K562 (cell line): ENCODE results near the gene SOHLH2. TPM values are rescaled to one million over a fixed set of nuclear protein-coding genes. Genes with fewer than 3 reads are reported as not detected.

Experiments
- ATAC-seq: fragments of 200-7000 bp; cut with Tn5 transposase; 3 replicates; pipeline ENCODE4 v1.9.1; 2020; ENCODE audit warnings: moderate library complexity
- BruUV-seq: library from RNA; stranded (reverse); fragments of 400-500 nt; replicated peaks from 2 replicates; lab custom pipeline; 2021; lab: Mats Ljungman, UMichigan
- CTCF ChIA-PET: fragments of 300-600 bp; formaldehyde crosslinking; extraction: SDS; loops from one replicate; lab custom pipeline; 2021; ENCODE audit warnings: low intra/inter-chr PET ratio; lab: Yijun Ruan, JAX
- POLR2A ChIA-PET: fragments of 300-600, 350-650 bp; sonication (Branson Sonifier 250); formaldehyde crosslinking; extraction: SDS; loops from one replicate; lab custom pipeline; 2021; ENCODE audit warnings: antibody characterized with exemption, inconsistent platforms; lab: Yijun Ruan, JAX
- DNase-seq, 4 experiments: peaks; one replicate each; pipeline versions ENCODE4 v3.0.0 to v3.0.0-alpha.2; 2011 to 2018; ENCODE audit warnings: low spot score in 3 of 4, mixed read lengths in 3 of 4; ENCODE audit errors: extremely low read depth in 1 of 4
- FAIRE-seq: peaks from 2 replicates; lab custom pipeline; 2011; peaks lifted over from hg19 to GRCh38; lab: Jason Lieb, UNC
- H2AFZ ChIP-seq: 2 replicates; pipeline ENCODE4 v1.6.0; 2011; ENCODE audit warnings: low read depth, low read length, control low read depth, inconsistent platforms
- H3K27ac ChIP-seq: fragments of 200-600 bp; 3 replicates; pipeline ENCODE4 v1.8.0; 2011; ENCODE audit warnings: low read depth, mild to moderate bottlenecking, control low read depth, inconsistent platforms, low read length, moderate library complexity, mixed read lengths; ENCODE audit errors: extremely low read depth
- H3K27me3 ChIP-seq, 2 experiments: fragments of 300-600 bp in 1 of 2; 2 replicates in 1 of 2; 3 replicates in 1 of 2; pipeline versions ENCODE4 v1.6.0 to v1.8.0; 2011; ENCODE audit warnings: inconsistent platforms in 2 of 2, low read length in 2 of 2, mild to moderate bottlenecking in 1 of 2, mixed read lengths in 1 of 2, moderate library complexity in 1 of 2; ENCODE audit not compliant: control insufficient read depth in 2 of 2, insufficient read depth in 2 of 2
- H3K36me3 ChIP-seq: fragments of 300-600 bp; 3 replicates; pipeline ENCODE4 v1.8.0; 2011; ENCODE audit warnings: mild to moderate bottlenecking, low read length, inconsistent platforms; ENCODE audit not compliant: control insufficient read depth, insufficient read depth
- H3K4me1 ChIP-seq, 2 experiments: fragments of 200-600 bp in 1 of 2; replicated peaks in 1 of 2; 2 replicates in 1 of 2; 3 replicates in 1 of 2; pipeline versions ENCODE4 v1.5.1 to v1.8.0; 2011; ENCODE audit warnings: inconsistent platforms in 2 of 2, low read length in 2 of 2, mild to moderate bottlenecking in 1 of 2, mixed read lengths in 1 of 2, moderate library complexity in 1 of 2; ENCODE audit not compliant: control insufficient read depth in 2 of 2, insufficient read depth in 2 of 2
- H3K4me2 ChIP-seq: 2 replicates; pipeline ENCODE4 v1.6.1; 2011; ENCODE audit warnings: low read length, control low read depth, inconsistent platforms, mixed read lengths; ENCODE audit not compliant: insufficient read depth
- H3K4me3 ChIP-seq: fragments of 200-600 bp; sonication (generic), shearing (Covaris generic); 2 replicates; pipeline ENCODE4 v1.5.1; 2016; ENCODE audit warnings: control low read depth, inconsistent platforms
- H3K79me2 ChIP-seq: fragments of 200-600 bp; 3 replicates; pipeline ENCODE4 v1.8.0; 2011; ENCODE audit warnings: low read length, inconsistent platforms; ENCODE audit not compliant: control insufficient read depth, insufficient read depth
- H3K9ac ChIP-seq, 2 experiments: 2 replicates each; pipeline versions ENCODE4 v1.6.0 to v1.6.1; 2011; ENCODE audit warnings: low read depth in 2 of 2, low read length in 2 of 2, control low read depth in 1 of 2, inconsistent platforms in 1 of 2, mild to moderate bottlenecking in 1 of 2, mixed read lengths in 1 of 2; ENCODE audit not compliant: insufficient read depth in 1 of 2
- H3K9me1 ChIP-seq: one replicate; pipeline ENCODE4 v1.6.0; 2011; ENCODE audit warnings: inconsistent platforms, mild to moderate bottlenecking, low read length, moderate library complexity; ENCODE audit not compliant: control insufficient read depth, insufficient read depth
- H3K9me3 ChIP-seq: replicated peaks from 2 replicates; pipeline ENCODE4 v1.5.1; 2011; ENCODE audit warnings: low read depth, low read length, inconsistent platforms; ENCODE audit not compliant: control insufficient read depth, insufficient read depth
- H4K20me1 ChIP-seq: replicated peaks from 2 replicates; pipeline ENCODE4 v1.6.1; 2011; ENCODE audit warnings: low read length, inconsistent platforms, mixed read lengths; ENCODE audit not compliant: control insufficient read depth, insufficient read depth
- BRD9 ChIP-seq: fragments of 450-650 bp; IDR thresholded peaks from 2 replicates; pipeline ENCODE4 v1.6.1; 2018; ENCODE audit warnings: low read depth; ENCODE audit not compliant: partially characterized antibody
- CREB3L1 ChIP-seq: fragments of 450-650 bp; IDR thresholded peaks from 2 replicates; pipeline ENCODE4 v1.6.1; 2014; ENCODE audit warnings: low read depth, mild to moderate bottlenecking, moderate library complexity, borderline replicate concordance
- KDM5B ChIP-seq: fragments of 200-600 bp; sonication (generic); IDR thresholded peaks from 2 replicates; pipeline ENCODE4 v1.6.1; 2012; ENCODE audit warnings: low read depth, mild to moderate bottlenecking, moderate library complexity, low read length, control low read depth, inconsistent platforms; ENCODE audit not compliant: insufficient replicate concordance
- MAZ ChIP-seq, 2 experiments: fragments of 450-650 bp in 1 of 2; sonication (generic) in 1 of 2; formaldehyde crosslinking; IDR thresholded peaks in 1 of 2; conservative IDR thresholded peaks in 1 of 2; 2 replicates each; pipeline versions ENCODE4 v1.4.0 to v1.5.0; 2020; ENCODE audit warnings: mild to moderate bottlenecking in 1 of 2, missing genetic modification reagents in 1 of 2
- NFE2 ChIP-seq: IDR thresholded peaks from 2 replicates; pipeline ENCODE4 v1.6.1; 2014; ENCODE audit warnings: antibody characterized with exemption, low read depth
- PML ChIP-seq: IDR thresholded peaks from 2 replicates; pipeline ENCODE4 v1.6.1; 2012; ENCODE audit warnings: low read length, inconsistent platforms
- POLR3G ChIP-seq: IDR thresholded peaks from 2 replicates; pipeline ENCODE4 v1.6.1; 2011; ENCODE audit not compliant: insufficient read length, insufficient replicate concordance; ENCODE audit errors: extremely low read depth
- RAD51 ChIP-seq: fragments of 450-650 bp; IDR thresholded peaks from 2 replicates; pipeline ENCODE4 v1.7.1; 2016; ENCODE audit warnings: low read depth, mild to moderate bottlenecking, borderline replicate concordance
- SIRT6 ChIP-seq: IDR thresholded peaks from one replicate; pipeline ENCODE4 v1.6.1; 2012; ENCODE audit warnings: low read depth, mild to moderate bottlenecking, control low read depth, inconsistent platforms, low read length, moderate library complexity
- TBL1XR1 ChIP-seq, 2 experiments: IDR thresholded peaks; 2 replicates each; pipeline ENCODE4 v1.6.1; 2012; ENCODE audit warnings: improper control_type of control experiment in 2 of 2, low read length in 2 of 2, mild to moderate bottlenecking in 1 of 2
- USF2 ChIP-seq: sonication (generic); formaldehyde crosslinking; IDR thresholded peaks from 2 replicates; pipeline ENCODE4 v1.5.0; 2020; ENCODE audit warnings: missing genetic modification reagents
- YBX1 ChIP-seq: fragments of 450-650 bp; IDR thresholded peaks from 2 replicates; pipeline ENCODE4 v1.7.1; 2016; ENCODE audit warnings: mild to moderate bottlenecking
- ZBTB26 ChIP-seq: fragments of 450-650 bp; formaldehyde crosslinking; IDR thresholded peaks from 2 replicates; pipeline ENCODE4 v1.4.0; 2022; ENCODE audit warnings: missing genetic modification characterization
- ZNF133 ChIP-seq: fragments of 250-450 bp; sonication (Bioruptor Pico); IDR thresholded peaks from 2 replicates; pipeline ENCODE4 v1.4.0; 2020; ENCODE audit warnings: mild to moderate bottlenecking
- ZNF280B ChIP-seq: fragments of 250-450 bp; sonication (Bioruptor Pico); IDR thresholded peaks from 2 replicates; pipeline ENCODE4 v1.5.1; 2021; ENCODE audit warnings: mild to moderate bottlenecking
- WGBS: fragments of 100-300 bp; shearing (Covaris generic); methylation state at CpG from one replicate; pipeline ENCODE4 v1.1.6; 2016; ENCODE audit warnings: low coverage, mixed read lengths; ENCODE audit not compliant: insufficient coverage; ENCODE audit errors: missing lambda C conversion rate; 5-methylcytosine and 5-hydroxymethylcytosine counted together
- in situ Hi-C: fragments of 300-500 bp; cut with MboI; formaldehyde crosslinking; loops from 4 replicates; pipeline ENCODE4 v1.15.0; 2018; ENCODE audit warnings: inconsistent platforms, mixed read lengths
- intact Hi-C: fragments of 100-400 bp; cut with micrococcal nuclease; formaldehyde crosslinking; loops from 2 replicates; pipeline ENCODE4 v1.14.2; 2022
- polyA plus RNA-seq, 8 experiments: library from polyadenylated mRNA; depleted of rRNA in 4 of 8; stranded (reverse) in 5 of 8; unstranded in 3 of 8; fragments of >200 nt; fragmentation: Nextera tagmentation in 2 of 8; fragmentation: Illumina TruSeq in 1 of 8; extraction: Ambion mirVana in 2 of 8; extraction: Trizol in 1 of 8; gene quantifications; 2 replicates each; pipeline versions ENCODE4 v1.2.1 to v1.2.3, GENCODE V29; 2011 to 2014; ENCODE audit warnings: inconsistent platforms in 1 of 8, missing spikeins in 1 of 8
- total RNA-seq, 7 experiments: library from RNA; depleted of rRNA in 6 of 7; stranded (reverse); fragments of >200 nt in 6 of 7; fragmentation: Illumina TruSeq in 2 of 7; extraction: Trizol in 2 of 7; gene quantifications; 2 replicates each; pipeline versions ENCODE4 v1.2.1 to v1.2.3, GENCODE V29; 2011 to 2021; ENCODE audit warnings: low replicate concordance in 1 of 7

The SOHLH2 gene
- total and polyA plus RNA-seq, 9 of the 15 experiments (the other 6 are each of a cell fraction or from before 2014, with no cell fraction given), result 10.3 to 26.7 (median 17.0) TPM

GRCh38 chr13:36242761-36243160 lies 28.4 kb upstream of the SOHLH2 start:
- no TSS peak for BruUV-seq
- Histone ChIP-seq H3K9me1 (no peaks in the 10 kb centered on the region), H2AFZ (no peak overlapping the region), H3K9me3 (no peaks in the 10 kb centered on the region), H3K4me1 (no peaks in the 10 kb centered on the region), H3K27ac (no peak overlapping the region), H3K9ac (no peak overlapping the region), H3K4me3 (no peak overlapping the region), H4K20me1 (no peaks in the 10 kb centered on the region), H3K79me2 (no peaks in the 10 kb centered on the region), H3K36me3 (peaks cover 4% of the 10 kb centered on the region; the same call in 1 of the 3 replicates), H3K4me2 (no peak overlapping the region), H3K27me3 (no peaks in the 10 kb centered on the region)
- ChIA-PET POLR2A (no interaction called here), CTCF (no interaction called here)
- ATAC-seq, result no peak
- FAIRE-seq, result no peak
- DNase-seq, result no peak
- in situ Hi-C loops (no loop called here), intact Hi-C loops (no loop called here)
- 56% methylated on average over 2 of the region's 2 CpGs for WGBS
- TF ChIP-seq RAD51 (no peak), ZNF280B (CRISPR knock-in tag) (no peak), BRD9 (no peak), KDM5B (no peak), YBX1 (no peak), SIRT6 (no peak), ZNF133 (CRISPR knock-in tag) (no peak), NFE2 (no peak), TBL1XR1 (IDR thresholded peaks at IDR 0.05; ENCODE audit: low read length in 2 of 2) (no peak), MAZ (CRISPR knock-in tag; conservative IDR thresholded peaks at IDR 0.05 in 1 of 2, IDR thresholded peaks at IDR 0.05 in 1 of 2) (no peak), USF2 (no peak), ZBTB26 (CRISPR knock-in tag) (no peak), CREB3L1 (no peak), PML (no peak), POLR3G (no peak)
